Tibial nerve (tissue), 4 donors: ENCODE measurements around the gene FLYWCH1.

Source experiments
- EP300 ChIP-seq, 2 donors: sonication (generic); formaldehyde crosslinking; IDR thresholded peaks; one replicate each; pipeline ENCODE4 v1.6.1; 2017; ENCODE audit warnings: antibody characterized with exemption in 2 of 2, mild to moderate bottlenecking in 1 of 2
- POLR2A ChIP-seq, 2 donors: fragments of 450-650 bp; IDR thresholded peaks; one replicate each; pipeline ENCODE4 v1.6.1; 2017; ENCODE audit warnings: antibody characterized with exemption in 2 of 2, mild to moderate bottlenecking in 2 of 2, moderate library complexity in 2 of 2
- TF ChIP-seq, protein P1 (sequence below), 5 experiments: fragments of 200-600 bp in 3 of 5; fragments of 450-650 bp in 2 of 5; sonication (generic) in 3 of 5; IDR thresholded peaks; one replicate each; pipeline ENCODE4 v1.5.1; 2016 to 2019; ENCODE audit warnings: antibody characterized with exemption in 5 of 5, mild to moderate bottlenecking in 3 of 5, moderate library complexity in 2 of 5

GRCh38 chr16:2937170-2937569 is 25.4 kb downstream of the FLYWCH1 start:
- TF ChIP-seq, protein P1, sequence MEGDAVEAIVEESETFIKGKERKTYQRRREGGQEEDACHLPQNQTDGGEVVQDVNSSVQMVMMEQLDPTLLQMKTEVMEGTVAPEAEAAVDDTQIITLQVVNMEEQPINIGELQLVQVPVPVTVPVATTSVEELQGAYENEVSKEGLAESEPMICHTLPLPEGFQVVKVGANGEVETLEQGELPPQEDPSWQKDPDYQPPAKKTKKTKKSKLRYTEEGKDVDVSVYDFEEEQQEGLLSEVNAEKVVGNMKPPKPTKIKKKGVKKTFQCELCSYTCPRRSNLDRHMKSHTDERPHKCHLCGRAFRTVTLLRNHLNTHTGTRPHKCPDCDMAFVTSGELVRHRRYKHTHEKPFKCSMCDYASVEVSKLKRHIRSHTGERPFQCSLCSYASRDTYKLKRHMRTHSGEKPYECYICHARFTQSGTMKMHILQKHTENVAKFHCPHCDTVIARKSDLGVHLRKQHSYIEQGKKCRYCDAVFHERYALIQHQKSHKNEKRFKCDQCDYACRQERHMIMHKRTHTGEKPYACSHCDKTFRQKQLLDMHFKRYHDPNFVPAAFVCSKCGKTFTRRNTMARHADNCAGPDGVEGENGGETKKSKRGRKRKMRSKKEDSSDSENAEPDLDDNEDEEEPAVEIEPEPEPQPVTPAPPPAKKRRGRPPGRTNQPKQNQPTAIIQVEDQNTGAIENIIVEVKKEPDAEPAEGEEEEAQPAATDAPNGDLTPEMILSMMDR (IDR thresholded peaks at IDR 0.05), result no peak
- TF ChIP-seq EP300 (IDR thresholded peaks at IDR 0.05) (no peak), POLR2A (IDR thresholded peaks at IDR 0.05) (no peak)
